Measurements from ENCODE around the gene USP49. TPM values are rescaled to one million over a fixed set of nuclear protein-coding genes. Genes with fewer than 3 reads are reported as not detected.

USP49 gene
- total and polyA plus RNA-seq, 2 of the 13 experiments (the other 11 are each of a cell fraction or from before 2014, with no cell fraction given), result 2.9 to 4.3 TPM

DNA sequence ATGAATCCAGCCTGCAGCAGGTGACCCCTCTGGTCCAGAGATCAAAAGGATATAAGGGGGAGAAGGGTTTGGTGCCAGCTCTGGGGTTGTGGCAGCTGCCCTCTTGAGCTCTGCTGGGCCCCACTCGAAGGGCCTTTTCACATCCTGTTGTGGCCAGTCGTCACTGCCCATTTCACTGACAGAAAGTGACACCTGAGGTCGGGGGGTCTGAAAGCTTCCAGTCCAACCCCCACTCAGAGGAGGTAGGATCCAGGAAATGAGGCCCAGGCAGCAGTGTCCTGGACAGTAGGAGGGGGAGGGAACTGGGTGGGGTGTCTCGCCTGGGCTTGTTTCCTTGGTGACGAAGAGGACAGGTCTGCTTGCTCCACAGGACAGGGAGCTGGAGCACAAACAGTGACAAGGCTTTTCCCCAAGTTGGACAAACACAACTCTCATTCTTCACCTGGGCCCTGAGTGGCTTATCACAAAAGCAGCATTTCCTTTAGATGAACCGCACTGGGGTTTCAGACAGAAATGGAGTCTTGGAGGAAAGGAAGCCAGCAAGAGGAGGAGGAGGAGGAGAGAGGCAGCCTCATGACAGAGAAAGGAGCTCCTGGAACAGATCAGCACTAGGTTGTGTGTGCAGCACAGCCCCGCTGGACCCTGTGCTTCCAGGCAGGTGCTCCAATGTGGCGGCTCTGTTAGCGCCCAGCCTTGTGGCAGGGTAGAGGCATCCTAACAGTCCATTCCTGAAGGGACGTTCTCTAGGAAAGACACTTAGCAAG is 126.4 kb downstream of the USP49 start (continued):
- TF ChIP-seq ATF7-NPFF (CRISPR knock-in tag; IDR thresholded peaks at IDR 0.05; ENCODE audit: low read depth), result no peak
- no peak for TF ChIP-seq ZNF709 (CRISPR knock-in tag; IDR thresholded peaks at IDR 0.05)
- TF ChIP-seq CBX1 (IDR thresholded peaks at IDR 0.05; ENCODE audit: low read depth), result no peak
- peak; percentile 68; the same call in 1 of the 2 replicates for TF ChIP-seq ETV5 (CRISPR knock-in tag; IDR thresholded peaks at IDR 0.05; ENCODE audit: borderline replicate concordance)
- peak; percentile 91 for TF ChIP-seq TBX2 (CRISPR knock-in tag; IDR thresholded peaks at IDR 0.05; ENCODE audit: borderline replicate concordance)
- no peak for TF ChIP-seq THAP8 (CRISPR knock-in tag; IDR thresholded peaks at IDR 0.05; ENCODE audit: borderline replicate concordance)
- peak; percentile 7; the same call in 1 of the 3 replicates for TF ChIP-seq MXI1 (IDR thresholded peaks at IDR 0.05; ENCODE audit: borderline replicate concordance, low read depth, low read length)
- 0 out of 2 replicates have a peak, but pooled peaks have one; percentile 39 for TF ChIP-seq ZNF766 (CRISPR knock-in tag; IDR thresholded peaks at IDR 0.05; ENCODE audit: borderline replicate concordance)
- TF ChIP-seq ZNF326 (CRISPR knock-in tag; IDR thresholded peaks at IDR 0.05; ENCODE audit: borderline replicate concordance), result no peak
- TF ChIP-seq ZEB1 (IDR thresholded peaks at IDR 0.05; ENCODE audit: insufficient replicate concordance, low read depth), result peak; percentile 77
- TF ChIP-seq BRF2 (CRISPR knock-in tag; IDR thresholded peaks at IDR 0.05), result no peak
- TF ChIP-seq, protein P1, sequence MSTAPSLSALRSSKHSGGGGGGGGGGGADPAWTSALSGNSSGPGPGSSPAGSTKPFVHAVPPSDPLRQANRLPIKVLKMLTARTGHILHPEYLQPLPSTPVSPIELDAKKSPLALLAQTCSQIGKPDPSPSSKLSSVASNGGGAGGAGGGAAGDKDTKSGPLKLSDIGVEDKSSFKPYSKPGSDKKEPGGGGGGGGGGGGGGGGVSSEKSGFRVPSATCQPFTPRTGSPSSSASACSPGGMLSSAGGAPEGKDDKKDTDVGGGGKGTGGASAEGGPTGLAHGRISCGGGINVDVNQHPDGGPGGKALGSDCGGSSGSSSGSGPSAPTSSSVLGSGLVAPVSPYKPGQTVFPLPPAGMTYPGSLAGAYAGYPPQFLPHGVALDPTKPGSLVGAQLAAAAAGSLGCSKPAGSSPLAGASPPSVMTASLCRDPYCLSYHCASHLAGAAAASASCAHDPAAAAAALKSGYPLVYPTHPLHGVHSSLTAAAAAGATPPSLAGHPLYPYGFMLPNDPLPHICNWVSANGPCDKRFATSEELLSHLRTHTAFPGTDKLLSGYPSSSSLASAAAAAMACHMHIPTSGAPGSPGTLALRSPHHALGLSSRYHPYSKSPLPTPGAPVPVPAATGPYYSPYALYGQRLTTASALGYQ (CRISPR knock-in tag; IDR thresholded peaks at IDR 0.05), result 0 out of 2 replicates have a peak, but pooled peaks have one; percentile 48
- peak; percentile 75 for TF ChIP-seq ZNF629 (CRISPR knock-in tag; conservative IDR thresholded peaks at IDR 0.05)
- no peak for TF ChIP-seq TCF7L2 (IDR thresholded peaks at IDR 0.05; ENCODE audit: low read depth, low read length)
- TF ChIP-seq ZNF740 (CRISPR knock-in tag; IDR thresholded peaks at IDR 0.05), result no peak
- no peak for TF ChIP-seq HNRNPH1 (optimal IDR thresholded peaks at IDR 0.05; ENCODE audit: low read depth, low read length)
- peak; percentile 5; the same call in 1 of the 2 replicates for TF ChIP-seq FOXA3 (CRISPR knock-in tag; IDR thresholded peaks at IDR 0.05)
- no peak for TF ChIP-seq EZH2 (conservative IDR thresholded peaks at IDR 0.05; ENCODE audit: low read depth, low read length)
- TF ChIP-seq THRA (CRISPR knock-in tag; IDR thresholded peaks at IDR 0.05; ENCODE audit: borderline replicate concordance), result peak; percentile 30; the same call in 1 of the 2 replicates
- no peak for TF ChIP-seq ZNF24 (IDR thresholded peaks at IDR 0.05)
- TF ChIP-seq SOX5 (CRISPR knock-in tag; IDR thresholded peaks at IDR 0.05; ENCODE audit: borderline replicate concordance), result peak; percentile 43; the same call in 1 of the 2 replicates
- no peak for TF ChIP-seq PAF1 (CRISPR knock-in tag; IDR thresholded peaks at IDR 0.05)
- TF ChIP-seq KDM2A (CRISPR knock-in tag; IDR thresholded peaks at IDR 0.05; ENCODE audit: borderline replicate concordance, low read depth), result no peak; the same call in 1 of the 2 replicates
- TF ChIP-seq ZNF598 (CRISPR knock-in tag; IDR thresholded peaks at IDR 0.05; ENCODE audit: borderline replicate concordance), result no peak
- no peak for TF ChIP-seq GABPB1 (CRISPR knock-in tag; IDR thresholded peaks at IDR 0.05)
